H1 (cell line): Measurements from ENCODE around the gene GOLGA3. TPM values are rescaled to one million over a fixed set of nuclear protein-coding genes. Genes with fewer than 3 reads are reported as not detected.

Experiments used
- CHD7 ChIP-seq: fragments of 300-600 bp; sonication (generic); IDR thresholded peaks from 2 replicates; pipeline ENCODE4 v1.7.1; 2012; ENCODE audit warnings: low read length, moderate library complexity, mild to moderate bottlenecking, inconsistent platforms; ENCODE audit not compliant: insufficient replicate concordance
- KDM4A ChIP-seq: IDR thresholded peaks from one replicate; pipeline ENCODE4 v1.7.1; 2012; ENCODE audit warnings: low read depth, mild to moderate bottlenecking, moderate library complexity, low read length, inconsistent platforms; ENCODE audit not compliant: severe bottlenecking
- MAX ChIP-seq: IDR thresholded peaks from 2 replicates; pipeline ENCODE4 v1.6.1; 2012; ENCODE audit warnings: inconsistent platforms
- NANOG ChIP-seq: IDR thresholded peaks from 2 replicates; pipeline ENCODE4 v1.6.1; 2011; ENCODE audit warnings: low read length, low read depth, mild to moderate bottlenecking, inconsistent platforms; ENCODE audit not compliant: insufficient read depth, poor library complexity, severe bottlenecking
- SAP30 ChIP-seq: fragments of 300-600 bp; sonication (generic); IDR thresholded peaks from 2 replicates; pipeline ENCODE4 v1.7.1; 2012; ENCODE audit warnings: low read length, moderate library complexity, mild to moderate bottlenecking, inconsistent platforms; ENCODE audit not compliant: insufficient read depth, insufficient replicate concordance
- SIN3A ChIP-seq, 2 experiments: IDR thresholded peaks in 1 of 2; conservative IDR thresholded peaks in 1 of 2; 2 replicates each; pipeline ENCODE4 v1.6.1; 2011 to 2012; ENCODE audit warnings: low read length in 2 of 2, improper control_type of control experiment in 1 of 2, low read depth in 1 of 2, mild to moderate bottlenecking in 1 of 2
- polyA plus RNA-seq, 7 experiments: library from polyadenylated mRNA; depleted of rRNA in 3 of 7; stranded (reverse) in 5 of 7; unstranded in 2 of 7; fragments of >200 nt in 5 of 7; fragments of 200-250 nt in 2 of 7; gene quantifications; 1 replicate in 5 of 7; 2 replicates in 1 of 7; 4 replicates in 1 of 7; pipeline versions ENCODE4 v1.2.1 to v1.2.3, GENCODE V29; 2011 to 2013; ENCODE audit warnings: missing spikeins in 2 of 7, mixed read lengths in 2 of 7
- total RNA-seq: library from RNA; stranded (reverse); fragmentation: NEBNext Ultra II Directional; extraction: Animal tissue kit (Norgen Biotek cat#: 25700); gene quantifications from 2 replicates; pipeline ENCODE4 v1.2.1, GENCODE V29; 2021

Gene GOLGA3
- total and polyA plus RNA-seq, 2 of the 8 experiments (the other 6 are each of a cell fraction or from before 2014, with no cell fraction given): 6.4 to 33.1 TPM

GRCh38 chr12:132743831-132744230, 84.8 kb downstream of the GOLGA3 start (continued):
- no peak for TF ChIP-seq SIN3A (conservative IDR thresholded peaks at IDR 0.05 in 1 of 2, IDR thresholded peaks at IDR 0.05 in 1 of 2; ENCODE audit: low read depth in 1 of 2, low read length in 2 of 2)
- no peak for TF ChIP-seq KDM4A
- TF ChIP-seq MAX: no peak
- TF ChIP-seq NANOG: no peak
- TF ChIP-seq CHD7: no peak
- no peak for TF ChIP-seq SAP30
